Smooth muscle cell (in vitro differentiated cells): Measurements from ENCODE around the gene TMCC1. TPM values are rescaled to one million over a fixed set of nuclear protein-coding genes. Genes with fewer than 3 reads are reported as not detected.

ENCODE experiments used
- DNase-seq: peaks from one replicate; lab custom pipeline; 2025; ENCODE audit not compliant: unreplicated experiment; lab: John Stamatoyannopoulos, UW
- H2AFZ ChIP-seq: fragments of 200-600 bp; sonication (generic); 2 replicates; pipeline ENCODE4 v1.6.0; 2016; ENCODE audit warnings: antibody characterized with exemption, low read depth, mild to moderate bottlenecking
- H3F3A ChIP-seq: fragments of 200-600 bp; sonication (generic); 2 replicates; pipeline ENCODE4 v1.6.0; 2017; ENCODE audit warnings: antibody characterized with exemption, low read depth
- H3K27ac ChIP-seq: fragments of 200-600 bp; sonication (generic); 2 replicates; pipeline ENCODE4 v1.5.1; 2016; ENCODE audit warnings: low read depth, mild to moderate bottlenecking
- H3K27me3 ChIP-seq: fragments of 200-600 bp; sonication (generic); 2 replicates; pipeline ENCODE4 v1.6.1; 2016; ENCODE audit warnings: low read depth, mild to moderate bottlenecking
- H3K36me3 ChIP-seq: fragments of 200-600 bp; sonication (generic); 2 replicates; pipeline ENCODE4 v1.5.1; 2016; ENCODE audit warnings: low read depth
- H3K4me1 ChIP-seq: fragments of 200-600 bp; sonication (generic); 2 replicates; pipeline ENCODE4 v1.5.1; 2016; ENCODE audit warnings: low read depth
- H3K4me2 ChIP-seq: fragments of 200-600 bp; sonication (generic); 2 replicates; pipeline ENCODE4 v1.6.0; 2016; ENCODE audit warnings: mild to moderate bottlenecking
- H3K4me3 ChIP-seq: fragments of 200-600 bp; sonication (generic); 2 replicates; pipeline ENCODE4 v1.5.1; 2016; ENCODE audit warnings: mild to moderate bottlenecking
- H3K79me2 ChIP-seq: fragments of 200-600 bp; sonication (generic); 2 replicates; pipeline ENCODE4 v1.6.0; 2016; ENCODE audit warnings: low read depth, mild to moderate bottlenecking
- H3K9ac ChIP-seq: fragments of 200-600 bp; sonication (generic); 2 replicates; pipeline ENCODE4 v1.6.0; 2016; ENCODE audit warnings: low read depth
- H3K9me3 ChIP-seq: fragments of 200-600 bp; sonication (generic); replicated peaks from 2 replicates; pipeline ENCODE4 v1.5.1; 2016; ENCODE audit warnings: low read depth
- H4K20me1 ChIP-seq: fragments of 200-600 bp; sonication (generic); 2 replicates; pipeline ENCODE4 v1.6.0; 2016; ENCODE audit warnings: low read depth
- WGBS: methylation state at CpG from one replicate; pipeline ENCODE4 v1.1.7; 2016; ENCODE audit warnings: low lambda C conversion rate; 5-methylcytosine and 5-hydroxymethylcytosine counted together
- polyA plus RNA-seq: library from polyadenylated mRNA; unstranded; fragments of >200 nt; fragmentation: Nextera tagmentation; extraction: Ambion mirVana; gene quantifications from 2 replicates; pipeline ENCODE4 v1.2.1, GENCODE V29; 2016
- total RNA-seq: library from RNA; depleted of rRNA; stranded (reverse); fragments of >200 nt; gene quantifications from 2 replicates; pipeline ENCODE4 v1.2.3, GENCODE V29; 2014
- TF ChIP-seq, protein P1 (sequence below): fragments of 200-600 bp; sonication (generic); IDR thresholded peaks from 2 replicates; pipeline ENCODE4 v1.5.1; 2017; ENCODE audit warnings: borderline replicate concordance, mild to moderate bottlenecking, antibody characterized with exemption; ENCODE audit not compliant: insufficient read depth, poor library complexity, severe bottlenecking

TMCC1 gene
- total and polyA plus RNA-seq, 2 experiments from 2014 or later = 5.3 to 17.8 TPM

- Histone ChIP-seq H3F3A (no peaks in the 10 kb centered on the region), H3K4me1 (no peaks in the 10 kb centered on the region), H3K36me3 (no peaks in the 10 kb centered on the region), H3K9ac (no peak overlapping the region), H3K27ac (no peak overlapping the region), H4K20me1 (peaks cover 85% of the 10 kb centered on the region), H2AFZ (no peak overlapping the region), H3K4me2 (no peak overlapping the region), H3K27me3 (no peaks in the 10 kb centered on the region), H3K9me3 (no peaks in the 10 kb centered on the region), H3K79me2 (peaks cover 40% of the 10 kb centered on the region), H3K4me3 (no peak overlapping the region)
- TF ChIP-seq, protein P1, sequence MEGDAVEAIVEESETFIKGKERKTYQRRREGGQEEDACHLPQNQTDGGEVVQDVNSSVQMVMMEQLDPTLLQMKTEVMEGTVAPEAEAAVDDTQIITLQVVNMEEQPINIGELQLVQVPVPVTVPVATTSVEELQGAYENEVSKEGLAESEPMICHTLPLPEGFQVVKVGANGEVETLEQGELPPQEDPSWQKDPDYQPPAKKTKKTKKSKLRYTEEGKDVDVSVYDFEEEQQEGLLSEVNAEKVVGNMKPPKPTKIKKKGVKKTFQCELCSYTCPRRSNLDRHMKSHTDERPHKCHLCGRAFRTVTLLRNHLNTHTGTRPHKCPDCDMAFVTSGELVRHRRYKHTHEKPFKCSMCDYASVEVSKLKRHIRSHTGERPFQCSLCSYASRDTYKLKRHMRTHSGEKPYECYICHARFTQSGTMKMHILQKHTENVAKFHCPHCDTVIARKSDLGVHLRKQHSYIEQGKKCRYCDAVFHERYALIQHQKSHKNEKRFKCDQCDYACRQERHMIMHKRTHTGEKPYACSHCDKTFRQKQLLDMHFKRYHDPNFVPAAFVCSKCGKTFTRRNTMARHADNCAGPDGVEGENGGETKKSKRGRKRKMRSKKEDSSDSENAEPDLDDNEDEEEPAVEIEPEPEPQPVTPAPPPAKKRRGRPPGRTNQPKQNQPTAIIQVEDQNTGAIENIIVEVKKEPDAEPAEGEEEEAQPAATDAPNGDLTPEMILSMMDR = no peak
- DNase-seq = no peak
- 74% methylated on average over 2 of the region's 2 CpGs for WGBS
Observed at GRCh38 chr3:129715854-129716253, 177.7 kb downstream of the TMCC1 start.

DNA sequence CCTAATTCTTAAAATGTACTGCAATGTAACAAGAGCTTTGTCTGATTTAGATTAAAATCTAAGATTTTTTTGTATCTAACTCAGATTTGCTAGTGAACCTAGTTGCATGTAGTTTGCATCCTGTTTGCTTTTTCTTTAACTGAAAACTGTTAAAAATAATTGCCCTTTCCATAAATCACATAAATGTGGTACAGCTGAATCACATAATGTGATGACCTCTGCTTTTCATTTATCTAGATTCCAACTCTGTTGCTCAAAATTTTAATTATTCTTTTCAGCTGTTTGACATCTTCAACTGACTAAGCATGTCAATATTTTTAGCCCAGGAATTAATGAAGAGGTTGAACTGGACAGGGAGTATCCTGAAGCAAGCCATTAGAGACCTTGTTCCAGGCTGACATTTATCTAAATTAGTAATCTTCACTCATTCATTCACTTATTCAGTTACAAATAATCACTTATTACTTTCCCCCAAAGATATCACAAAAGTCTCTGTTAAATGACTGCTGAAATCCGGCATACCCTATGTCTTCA, 185.1 kb downstream of the TMCC1 start:
- Histone ChIP-seq H3F3A (no peaks in the 10 kb centered on the region), H3K27ac (no peak overlapping the region), H3K36me3 (no peaks in the 10 kb centered on the region), H3K4me2 (no peak overlapping the region), H3K9ac (no peak overlapping the region), H4K20me1 (peaks cover 43% of the 10 kb centered on the region), H3K9me3 (no peaks in the 10 kb centered on the region), H3K27me3 (no peaks in the 10 kb centered on the region), H3K4me1 (peaks cover 4% of the 10 kb centered on the region), H3K79me2 (peaks cover 17% of the 10 kb centered on the region), H2AFZ (no peak overlapping the region), H3K4me3 (no peak overlapping the region)
- TF ChIP-seq, protein P1 = no peak
- WGBS = 95% methylated on average over 1 of the region's 1 CpG
- no peak for DNase-seq

DNA sequence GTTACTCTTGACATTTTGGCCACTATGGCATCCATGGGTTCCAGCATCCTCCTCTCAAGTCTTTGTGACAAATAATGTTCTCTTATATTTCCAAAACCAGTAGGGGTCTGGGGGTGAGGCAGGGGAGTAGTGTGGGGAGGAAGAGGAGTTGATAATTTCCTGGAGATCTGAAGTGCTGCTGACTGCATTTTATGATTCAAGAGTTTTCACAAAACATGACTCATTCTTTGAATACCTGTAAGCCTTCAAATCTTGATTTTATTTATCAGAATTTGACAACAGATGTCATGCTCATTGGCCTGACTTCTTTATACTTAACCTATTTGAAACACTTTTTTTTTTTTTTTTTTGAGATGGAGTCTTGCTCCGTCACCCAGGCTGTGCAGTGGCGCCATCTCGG, 188.2 kb downstream of the TMCC1 start:
- Histone ChIP-seq H3K27me3 (no peaks in the 10 kb centered on the region), H3K4me1 (peaks cover 20% of the 10 kb centered on the region), H3K27ac (no peak overlapping the region), H3K9ac (no peak overlapping the region), H3K4me3 (no peak overlapping the region), H2AFZ (no peak overlapping the region), H3K36me3 (no peaks in the 10 kb centered on the region), H3F3A (no peaks in the 10 kb centered on the region), H3K9me3 (no peaks in the 10 kb centered on the region), H3K79me2 (peaks cover 8% of the 10 kb centered on the region), H3K4me2 (no peak overlapping the region), H4K20me1 (peaks cover 31% of the 10 kb centered on the region)
- DNase-seq = no peak
- WGBS = 91% methylated on average over 3 of the region's 3 CpGs
- TF ChIP-seq, protein P1 = no peak

DNA sequence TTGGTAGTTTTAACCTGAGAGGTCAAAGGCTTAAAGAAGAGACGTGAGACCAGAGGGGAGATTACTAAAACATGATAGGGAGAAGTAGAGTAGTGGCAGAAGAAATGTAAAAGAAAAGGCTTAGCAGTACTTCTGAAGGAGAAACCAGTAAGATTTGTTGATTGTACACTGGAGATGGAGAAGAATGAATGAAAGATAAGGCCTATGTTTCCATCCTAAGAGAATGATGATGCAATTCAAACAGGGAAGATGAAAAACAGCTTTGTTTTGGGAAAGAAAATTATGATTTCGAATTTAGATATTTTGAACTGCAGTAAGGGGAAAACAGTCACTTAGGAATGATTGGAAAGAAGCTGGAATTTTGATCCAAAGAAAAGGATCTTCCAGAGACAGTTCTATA, 189.6 kb downstream of the TMCC1 start:
- DNase-seq = no peak
- Histone ChIP-seq H2AFZ (no peak overlapping the region), H4K20me1 (peaks cover 41% of the 10 kb centered on the region), H3K4me3 (no peak overlapping the region), H3K4me2 (no peak overlapping the region), H3K27me3 (no peaks in the 10 kb centered on the region), H3K9me3 (no peaks in the 10 kb centered on the region), H3K4me1 (peaks cover 31% of the 10 kb centered on the region), H3K36me3 (no peaks in the 10 kb centered on the region), H3K79me2 (peaks cover 8% of the 10 kb centered on the region), H3K9ac (no peak overlapping the region), H3K27ac (peak overlapping the region; percentile 57), H3F3A (no peaks in the 10 kb centered on the region)
- TF ChIP-seq, protein P1 = no peak
- 55% methylated on average over 2 of the region's 2 CpGs for WGBS
